Smooth muscle cell (in vitro differentiated cells): ENCODE measurements around the gene FOXI1. TPM values are rescaled to one million over a fixed set of nuclear protein-coding genes. Genes with fewer than 3 reads are reported as not detected.

Source experiments
- DNase-seq: peaks from one replicate; lab custom pipeline; 2025; ENCODE audit not compliant: unreplicated experiment; lab: John Stamatoyannopoulos, UW
- H2AFZ ChIP-seq: fragments of 200-600 bp; sonication (generic); 2 replicates; pipeline ENCODE4 v1.6.0; 2016; ENCODE audit warnings: antibody characterized with exemption, low read depth, mild to moderate bottlenecking
- H3F3A ChIP-seq: fragments of 200-600 bp; sonication (generic); 2 replicates; pipeline ENCODE4 v1.6.0; 2017; ENCODE audit warnings: antibody characterized with exemption, low read depth
- H3K27ac ChIP-seq: fragments of 200-600 bp; sonication (generic); 2 replicates; pipeline ENCODE4 v1.5.1; 2016; ENCODE audit warnings: low read depth, mild to moderate bottlenecking
- H3K27me3 ChIP-seq: fragments of 200-600 bp; sonication (generic); 2 replicates; pipeline ENCODE4 v1.6.1; 2016; ENCODE audit warnings: low read depth, mild to moderate bottlenecking
- H3K36me3 ChIP-seq: fragments of 200-600 bp; sonication (generic); 2 replicates; pipeline ENCODE4 v1.5.1; 2016; ENCODE audit warnings: low read depth
- H3K4me1 ChIP-seq: fragments of 200-600 bp; sonication (generic); 2 replicates; pipeline ENCODE4 v1.5.1; 2016; ENCODE audit warnings: low read depth
- H3K4me2 ChIP-seq: fragments of 200-600 bp; sonication (generic); 2 replicates; pipeline ENCODE4 v1.6.0; 2016; ENCODE audit warnings: mild to moderate bottlenecking
- H3K4me3 ChIP-seq: fragments of 200-600 bp; sonication (generic); 2 replicates; pipeline ENCODE4 v1.5.1; 2016; ENCODE audit warnings: mild to moderate bottlenecking
- H3K79me2 ChIP-seq: fragments of 200-600 bp; sonication (generic); 2 replicates; pipeline ENCODE4 v1.6.0; 2016; ENCODE audit warnings: low read depth, mild to moderate bottlenecking
- H3K9ac ChIP-seq: fragments of 200-600 bp; sonication (generic); 2 replicates; pipeline ENCODE4 v1.6.0; 2016; ENCODE audit warnings: low read depth
- H3K9me3 ChIP-seq: fragments of 200-600 bp; sonication (generic); replicated peaks from 2 replicates; pipeline ENCODE4 v1.5.1; 2016; ENCODE audit warnings: low read depth
- H4K20me1 ChIP-seq: fragments of 200-600 bp; sonication (generic); 2 replicates; pipeline ENCODE4 v1.6.0; 2016; ENCODE audit warnings: low read depth
- CTCF ChIP-seq: fragments of 200-600 bp; sonication (generic); IDR thresholded peaks from 2 replicates; pipeline ENCODE4 v1.5.1; 2017; ENCODE audit warnings: borderline replicate concordance, mild to moderate bottlenecking, antibody characterized with exemption; ENCODE audit not compliant: insufficient read depth, poor library complexity, severe bottlenecking
- WGBS: methylation state at CpG from one replicate; pipeline ENCODE4 v1.1.7; 2016; ENCODE audit warnings: low lambda C conversion rate; 5-methylcytosine and 5-hydroxymethylcytosine counted together
- polyA plus RNA-seq: library from polyadenylated mRNA; unstranded; fragments of >200 nt; fragmentation: Nextera tagmentation; extraction: Ambion mirVana; gene quantifications from 2 replicates; pipeline ENCODE4 v1.2.1, GENCODE V29; 2016
- total RNA-seq: library from RNA; depleted of rRNA; stranded (reverse); fragments of >200 nt; gene quantifications from 2 replicates; pipeline ENCODE4 v1.2.3, GENCODE V29; 2014

Gene FOXI1
- total and polyA plus RNA-seq, 2 experiments from 2014 or later: not detected

- no peaks in the 10 kb centered on the region for H3K79me2 ChIP-seq
- H3K27me3 ChIP-seq: peaks cover 14% of the 10 kb centered on the region
- H3K36me3 ChIP-seq: no peaks in the 10 kb centered on the region
- TF ChIP-seq CTCF: no peak
- H2AFZ ChIP-seq: no peak overlapping the region
- DNase-seq: no peak
- H3K9ac ChIP-seq: no peak overlapping the region
- no peaks in the 10 kb centered on the region for H4K20me1 ChIP-seq
- no peak overlapping the region for H3K27ac ChIP-seq
- H3K4me2 ChIP-seq: no peak overlapping the region
- H3K4me3 ChIP-seq: no peak overlapping the region
- 86% methylated on average over 1 of the region's 1 CpG for WGBS
- no peaks in the 10 kb centered on the region for H3F3A ChIP-seq
- no peaks in the 10 kb centered on the region for H3K9me3 ChIP-seq
- H3K4me1 ChIP-seq: no peaks in the 10 kb centered on the region
Measured at GRCh38 chr5:170080217-170080616, 25.5 kb upstream of the FOXI1 start.

GRCh38 chr5:170080786-170081445 lies 24.8 kb upstream of the FOXI1 start:
- H2AFZ ChIP-seq: no peak overlapping the region
- H3K9ac ChIP-seq: no peak overlapping the region
- H3K4me3 ChIP-seq: no peak overlapping the region
- no peaks in the 10 kb centered on the region for H3K9me3 ChIP-seq
- no peak overlapping the region for H3K4me2 ChIP-seq
- no peak overlapping the region for H3K27ac ChIP-seq
- no peaks in the 10 kb centered on the region for H3K4me1 ChIP-seq
- H3K79me2 ChIP-seq: no peaks in the 10 kb centered on the region
- no peaks in the 10 kb centered on the region for H3F3A ChIP-seq
- DNase-seq: no peak
- WGBS: 90% methylated on average over 8 of the region's 8 CpGs
- peaks cover 13% of the 10 kb centered on the region for H3K27me3 ChIP-seq
- H4K20me1 ChIP-seq: no peaks in the 10 kb centered on the region
- TF ChIP-seq CTCF: no peak
- no peaks in the 10 kb centered on the region for H3K36me3 ChIP-seq

- 94% methylated on average over 4 of the region's 4 CpGs for WGBS
- Histone ChIP-seq H2AFZ (no peak overlapping the region), H3K36me3 (no peaks in the 10 kb centered on the region), H3K27ac (no peak overlapping the region), H3K4me3 (no peak overlapping the region), H4K20me1 (no peaks in the 10 kb centered on the region), H3F3A (no peaks in the 10 kb centered on the region), H3K27me3 (peaks cover 17% of the 10 kb centered on the region), H3K4me1 (no peaks in the 10 kb centered on the region), H3K4me2 (no peak overlapping the region), H3K9me3 (no peaks in the 10 kb centered on the region), H3K79me2 (no peaks in the 10 kb centered on the region), H3K9ac (no peak overlapping the region)
- no peak for TF ChIP-seq CTCF
- no peak for DNase-seq
Measured at GRCh38 chr5:170081616-170082015, 24.1 kb upstream of the FOXI1 start.

- H3K4me2 ChIP-seq: no peak overlapping the region
- H3K4me3 ChIP-seq: no peak overlapping the region
- H3K27me3 ChIP-seq: peaks cover 17% of the 10 kb centered on the region
- H3K79me2 ChIP-seq: no peaks in the 10 kb centered on the region
- no peaks in the 10 kb centered on the region for H3K36me3 ChIP-seq
- H2AFZ ChIP-seq: no peak overlapping the region
- no peaks in the 10 kb centered on the region for H3K4me1 ChIP-seq
- H4K20me1 ChIP-seq: no peaks in the 10 kb centered on the region
- no peak overlapping the region for H3K9ac ChIP-seq
- no peaks in the 10 kb centered on the region for H3K9me3 ChIP-seq
- H3F3A ChIP-seq: no peaks in the 10 kb centered on the region
- WGBS: 86% methylated on average over 7 of the region's 7 CpGs
- no peak for DNase-seq
- H3K27ac ChIP-seq: no peak overlapping the region
- no peak for TF ChIP-seq CTCF
Measured at GRCh38 chr5:170082701-170083100, 23.0 kb upstream of the FOXI1 start.
